ENCODE measurements around the gene DKC1.

Gene DKC1

DNA sequence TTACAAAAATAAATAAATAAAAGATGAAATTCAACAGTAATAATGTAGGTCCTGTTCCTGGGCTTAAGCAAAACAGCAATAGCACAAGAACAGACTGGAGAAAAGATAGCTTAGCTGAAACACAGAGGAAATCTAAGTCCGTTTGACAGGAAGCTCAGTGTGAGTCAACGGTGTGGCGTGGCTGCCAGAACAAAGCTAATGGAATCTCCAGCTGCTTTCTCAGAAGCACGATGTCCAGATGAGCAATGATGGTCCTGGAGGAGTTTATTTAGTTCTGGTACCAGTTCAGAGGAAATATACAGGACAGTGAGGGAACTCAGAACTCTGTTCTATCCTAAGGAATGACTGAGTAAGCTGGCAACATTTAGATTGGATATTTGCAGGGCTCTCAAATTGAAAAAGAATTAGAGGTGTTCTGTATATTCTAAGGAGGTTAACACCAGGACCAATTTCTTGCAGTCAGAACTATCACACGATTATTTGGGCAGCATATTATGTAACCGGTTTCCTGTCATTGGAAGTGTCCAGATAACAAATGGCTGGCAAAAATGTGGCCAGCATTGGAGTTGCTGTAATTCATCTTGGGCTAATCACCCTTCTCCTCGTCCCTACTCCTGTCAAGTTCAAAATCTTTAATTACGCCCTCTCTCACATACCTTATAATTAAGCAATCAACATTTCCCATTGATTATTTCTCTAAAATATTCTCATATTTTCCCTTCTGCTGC is 24.5 kb upstream of the DKC1 start:
- peak; percentile 43 for DNase-seq

DNA sequence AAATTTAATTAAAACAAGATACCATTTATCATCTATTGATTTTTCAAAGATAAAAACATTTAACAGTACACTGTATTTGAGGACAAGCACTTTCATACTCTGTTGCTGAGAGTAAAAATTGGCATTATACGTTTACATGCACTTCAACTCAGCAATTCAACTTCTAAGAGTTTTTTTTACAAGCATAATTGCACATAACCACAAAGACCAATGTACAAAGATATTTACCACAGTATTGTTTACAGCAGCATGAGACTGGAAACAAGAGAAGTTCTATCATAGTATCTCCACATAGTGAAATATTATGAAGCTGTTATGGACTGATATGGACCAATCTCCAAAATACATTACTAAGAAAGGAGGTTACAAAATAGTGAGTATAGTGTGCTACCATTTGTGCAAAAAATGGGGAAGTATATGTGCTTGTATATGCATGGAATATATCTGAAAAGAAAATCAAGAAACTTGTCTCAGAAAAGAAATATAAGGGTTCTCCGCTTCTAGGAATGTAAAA is 22.7 kb upstream of the DKC1 start:
- no peak for DNase-seq

DNA sequence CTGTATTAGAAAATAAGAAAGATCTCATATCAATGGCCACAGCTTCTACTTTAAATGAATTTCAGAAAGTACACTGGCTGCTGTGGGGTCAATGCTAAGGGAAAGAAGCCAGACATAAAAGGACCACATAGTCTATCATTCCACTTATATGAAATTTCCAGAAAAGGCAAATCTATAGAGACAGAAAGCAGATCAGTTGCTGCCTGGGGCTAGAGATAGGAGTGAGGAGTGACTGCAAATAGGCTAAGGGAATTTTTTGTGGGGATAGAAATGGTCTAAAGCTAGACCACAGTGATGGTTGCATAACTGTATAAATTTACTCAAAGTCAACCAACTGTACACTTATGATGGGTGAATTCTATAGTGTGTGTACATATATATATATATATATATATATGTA is 20.1 kb upstream of the DKC1 start:
- DNase-seq: no peak

DNA sequence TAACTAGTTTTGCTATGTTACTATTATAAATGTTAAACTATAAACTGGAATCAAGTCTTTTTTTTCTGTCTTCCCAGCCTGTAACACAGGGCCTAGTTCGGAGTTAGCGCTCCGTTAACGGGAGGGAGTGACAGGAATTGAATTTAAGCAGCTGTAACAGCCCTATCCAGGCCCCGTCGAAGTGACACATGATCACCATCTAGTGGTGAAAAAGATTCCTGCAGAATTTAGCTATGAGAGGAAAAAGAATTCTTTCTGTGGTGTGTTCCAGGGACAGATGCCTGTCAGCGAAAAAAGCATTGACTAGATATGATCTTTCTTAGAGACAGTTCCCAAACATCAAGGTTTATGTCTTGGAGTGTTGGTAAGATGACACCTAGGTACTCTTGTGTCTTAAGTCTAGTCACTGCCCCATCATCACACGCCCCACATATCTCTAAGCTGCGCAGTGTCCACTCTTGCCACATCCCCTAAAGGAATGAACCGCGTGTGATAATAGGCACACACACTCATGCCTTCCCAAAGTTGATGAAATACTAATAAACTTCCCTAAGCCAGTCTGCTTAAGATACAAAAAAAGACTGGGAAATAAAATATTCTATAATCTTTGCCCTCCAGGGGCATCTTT is 13.8 kb upstream of the DKC1 start:
- peak; percentile 56 for DNase-seq

DNA sequence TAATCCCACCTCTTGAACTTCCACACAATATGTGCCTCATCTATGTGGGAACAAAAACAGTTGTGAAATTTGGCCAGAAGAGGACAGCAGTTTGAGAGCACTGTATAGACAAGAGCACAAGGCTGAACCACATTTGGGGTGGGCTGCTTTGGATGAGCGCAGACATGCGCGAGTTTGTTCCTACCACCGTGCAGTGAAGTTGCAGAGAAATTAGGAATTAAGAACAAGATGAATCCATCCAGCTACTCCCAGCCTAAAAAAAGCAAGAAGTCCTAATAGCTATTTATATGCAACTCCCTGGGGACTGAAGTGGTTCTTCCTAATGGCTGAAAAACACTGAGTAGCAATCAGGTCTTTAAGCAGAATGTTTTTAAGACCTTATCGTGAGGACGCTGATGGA is 12.8 kb upstream of the DKC1 start:
- no peak for DNase-seq

DNA sequence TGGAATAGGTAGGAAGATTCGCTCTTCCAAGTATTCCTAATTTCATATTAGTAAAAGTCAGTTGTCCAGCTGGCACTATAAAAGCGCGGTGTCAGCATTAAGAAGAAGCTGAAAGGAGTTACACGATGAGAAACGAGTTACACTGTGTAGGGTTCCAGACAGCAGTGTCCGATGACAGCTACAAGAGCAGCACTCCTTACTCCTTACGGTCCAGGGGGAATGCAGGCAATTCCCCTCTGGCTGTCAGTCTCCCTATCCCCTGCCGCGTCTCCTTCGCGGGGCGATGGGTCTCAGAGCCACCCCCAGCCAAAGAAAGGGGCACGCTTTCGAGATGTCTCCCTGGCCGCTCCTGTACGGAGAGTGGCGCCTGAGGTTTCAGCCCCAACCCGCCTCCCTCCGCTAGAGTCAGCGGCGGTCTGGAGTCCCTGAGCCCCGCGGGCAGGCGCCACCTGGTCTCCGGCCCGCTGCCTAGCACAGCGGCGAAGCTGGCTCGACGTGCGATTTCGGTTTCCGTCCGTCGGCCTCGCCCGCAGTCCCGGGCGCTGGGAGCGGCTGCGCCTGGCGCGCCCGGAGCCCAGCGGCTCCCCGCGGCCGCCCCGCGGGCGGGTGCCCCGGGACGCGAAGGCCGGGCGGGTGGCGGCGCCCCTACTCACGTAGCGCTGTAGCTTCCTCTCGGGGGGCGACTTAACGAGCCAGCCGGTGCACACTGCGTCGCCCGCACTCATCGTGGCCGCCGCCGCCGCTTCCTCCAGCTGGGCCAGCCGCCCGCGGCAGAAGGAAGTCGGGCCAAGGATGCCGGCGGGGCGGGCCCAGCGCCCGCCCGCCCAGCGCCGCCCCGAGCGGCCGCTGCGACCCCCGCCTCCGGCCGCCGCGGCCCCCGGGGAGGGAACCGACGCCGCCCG is 12.1 kb upstream of the DKC1 start, which contains the start of gene GAB3:
TSS of gene GAB3 (minus strand) at position 777 of the 902 bp plus-strand sequence. CDS start at position 725, 52 bp downstream.
- DNase-seq: no peak

DNA sequence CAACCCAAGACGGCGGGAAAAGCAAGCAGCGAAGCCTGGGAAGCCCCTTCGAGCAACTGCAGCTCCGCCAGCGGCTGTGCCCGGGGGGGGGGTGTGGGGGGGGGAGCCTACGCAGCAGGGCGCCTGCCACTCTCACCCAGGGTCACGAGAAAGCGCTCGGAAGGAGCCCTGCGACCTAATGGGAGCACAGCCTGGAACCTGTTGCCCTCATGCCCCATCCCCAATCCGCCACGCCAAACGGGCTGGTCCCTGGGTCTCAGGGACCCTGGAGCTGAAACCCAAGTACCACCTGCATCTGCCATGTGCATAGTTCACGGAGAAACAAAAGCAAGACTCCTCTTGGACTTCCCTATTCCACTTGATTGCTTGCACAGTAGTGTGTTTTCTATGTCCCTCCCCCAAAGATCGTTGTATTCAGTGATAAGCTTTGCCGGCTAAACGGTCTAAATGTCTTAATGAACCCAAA is 11.4 kb upstream of the DKC1 start:
- DNase-seq: no peak

DNA sequence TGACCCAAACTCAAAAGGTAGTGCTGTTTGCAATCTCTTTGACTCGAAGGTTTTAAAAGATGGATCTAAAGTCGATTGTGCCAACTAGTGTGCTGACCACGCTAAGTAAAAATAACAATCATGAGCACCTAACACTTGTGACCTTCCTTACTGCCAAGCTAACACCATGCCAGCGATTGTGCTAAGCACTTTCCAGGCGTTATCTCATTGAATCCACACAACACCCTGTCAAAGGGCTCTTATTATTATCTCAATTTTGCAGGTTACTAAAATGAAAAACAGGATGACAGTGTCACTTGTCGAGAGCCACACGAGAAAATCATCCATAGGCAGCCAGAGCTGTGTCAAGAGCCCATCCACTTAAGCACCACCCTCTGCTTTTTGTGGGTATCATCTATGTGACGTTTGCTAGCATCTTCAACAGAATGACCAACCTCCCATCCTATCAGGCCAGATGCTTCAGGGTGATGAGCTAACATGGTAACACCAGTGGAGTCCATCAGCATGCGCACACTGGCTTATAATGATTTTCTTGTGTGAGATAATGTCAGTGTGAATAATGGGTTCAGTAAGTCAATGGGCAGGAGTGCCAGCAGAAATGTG is 10.9 kb upstream of the DKC1 start:
- no peak for DNase-seq

DNA sequence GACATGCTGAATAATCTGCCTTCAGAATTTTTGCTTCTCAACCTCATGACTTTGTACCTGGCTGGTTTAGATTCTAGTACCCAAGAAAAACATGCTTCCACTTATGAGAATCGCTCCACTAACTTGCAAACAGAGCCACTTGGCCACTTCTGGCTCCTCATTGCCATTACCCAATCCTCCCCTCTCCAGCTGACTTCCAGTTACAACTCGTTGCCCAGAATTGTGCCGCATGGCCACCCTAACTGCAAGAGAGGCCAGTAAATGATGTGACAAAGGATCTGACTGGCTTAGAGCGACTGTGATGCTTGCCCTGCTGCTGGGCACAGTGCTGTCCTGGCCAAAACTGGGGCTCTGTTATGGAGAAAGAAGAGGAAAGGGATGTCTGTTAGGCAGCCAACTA is 4.0 kb upstream of the DKC1 start:
- no peak for DNase-seq

DNA sequence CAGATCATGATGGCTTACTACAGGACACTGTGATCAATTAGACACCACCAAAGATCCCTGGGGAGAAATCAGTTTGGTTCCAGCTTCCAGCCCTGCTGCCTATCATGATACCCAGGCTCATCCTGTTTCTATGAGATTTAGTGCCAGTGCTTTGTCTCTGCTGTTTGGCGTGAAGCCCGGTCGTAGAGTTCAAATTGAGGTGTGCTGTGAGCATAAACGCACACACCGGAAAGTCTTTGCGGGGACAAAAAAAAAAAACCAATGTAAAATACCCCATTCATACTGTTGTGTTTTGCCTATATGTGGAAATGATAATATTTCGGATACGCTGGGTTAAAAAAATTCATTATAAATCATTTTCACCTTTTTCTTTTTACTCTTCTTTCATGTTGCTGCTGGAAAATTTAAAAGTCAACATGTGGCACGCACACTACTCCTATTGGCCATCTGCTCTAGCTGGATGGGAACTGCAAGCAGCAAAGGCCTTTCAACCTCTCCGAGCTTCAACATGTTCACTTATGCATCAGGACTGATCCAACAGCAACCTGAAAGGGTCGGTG is 607 bp upstream of the DKC1 start:
- DNase-seq: no peak

DNA sequence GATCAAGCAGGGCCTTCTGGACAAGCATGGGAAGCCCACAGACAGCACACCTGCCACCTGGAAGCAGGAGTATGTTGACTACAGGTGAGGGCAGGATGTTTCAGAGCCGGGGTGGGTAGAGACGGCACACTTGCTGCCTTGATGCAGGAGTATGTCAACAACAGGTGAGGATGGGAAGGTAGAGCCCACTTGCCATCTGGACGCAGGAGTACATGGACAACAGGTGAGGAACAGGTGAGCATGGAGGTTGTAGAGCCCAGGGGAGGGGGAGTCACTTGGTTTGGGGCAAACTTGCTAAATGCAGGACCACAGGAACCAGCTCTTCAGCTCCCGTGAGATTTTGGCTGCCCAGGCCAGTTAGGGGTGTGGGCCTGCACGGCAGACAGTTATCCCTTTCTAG is 12.0 kb downstream of the DKC1 start:
- no peak for DNase-seq

DNA sequence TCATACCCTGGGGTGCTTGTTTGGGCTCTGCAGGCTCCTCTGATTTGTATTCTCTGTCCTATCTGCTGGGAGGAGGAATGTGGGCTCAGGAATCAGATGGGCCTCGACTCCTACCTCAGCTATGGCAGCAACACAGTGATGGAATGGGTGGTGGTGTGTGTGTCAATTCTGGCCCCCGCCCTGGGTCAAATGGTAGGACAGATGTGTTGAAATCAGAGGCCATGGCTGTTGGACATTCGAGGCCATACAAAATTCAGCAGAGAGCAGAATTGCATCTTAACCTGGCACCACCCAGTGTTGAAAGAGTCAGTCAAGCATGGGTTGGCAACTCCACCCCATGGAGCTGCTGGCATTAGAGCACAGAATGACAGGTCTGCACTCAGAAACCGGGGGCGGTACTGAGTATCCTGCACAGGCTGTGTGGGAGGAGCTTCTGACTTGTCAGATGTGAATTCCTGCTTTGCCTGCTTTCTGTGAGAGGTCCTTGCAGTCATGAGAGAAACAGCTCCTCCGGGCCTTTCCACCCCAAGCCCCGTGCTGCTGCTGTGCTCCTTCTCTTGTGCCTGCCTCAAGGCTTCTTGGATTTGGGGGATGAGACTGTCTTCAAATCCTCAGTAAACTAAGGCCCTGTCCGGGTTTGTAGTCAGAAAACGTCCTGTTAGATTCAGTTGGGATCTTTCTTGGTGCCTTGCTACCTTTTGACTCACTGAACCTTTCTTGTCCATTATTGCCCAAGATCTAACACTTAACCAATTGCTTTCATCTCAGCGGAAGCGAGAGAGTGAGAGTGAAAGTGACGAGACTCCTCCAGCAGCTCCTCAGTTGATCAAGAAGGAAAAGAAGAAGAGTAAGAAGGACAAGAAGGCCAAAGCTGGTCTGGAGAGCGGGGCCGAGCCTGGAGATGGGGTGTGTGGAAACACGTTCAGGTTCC is 13.0 kb downstream of the DKC1 start:
- DNase-seq: no peak

DNA sequence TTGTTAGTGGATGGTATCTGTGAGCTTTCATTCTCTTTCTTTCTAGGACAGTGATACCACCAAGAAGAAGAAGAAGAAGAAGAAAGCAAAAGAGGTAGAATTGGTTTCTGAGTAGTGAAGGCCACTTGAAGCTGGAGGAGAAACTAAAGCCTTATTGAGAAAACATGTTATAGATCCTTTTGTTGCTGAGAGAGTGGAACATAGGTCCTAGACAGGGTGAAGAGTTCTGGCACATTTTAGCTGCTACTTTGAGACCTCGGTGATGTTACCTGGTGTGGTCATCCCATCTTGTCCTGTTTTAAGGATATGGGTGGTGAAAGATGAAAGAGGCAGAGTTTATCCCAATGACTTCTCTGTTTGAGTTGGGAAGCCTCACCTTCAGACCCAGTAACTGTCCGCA is 14.1 kb downstream of the DKC1 start:
- DNase-seq: no peak

DNA sequence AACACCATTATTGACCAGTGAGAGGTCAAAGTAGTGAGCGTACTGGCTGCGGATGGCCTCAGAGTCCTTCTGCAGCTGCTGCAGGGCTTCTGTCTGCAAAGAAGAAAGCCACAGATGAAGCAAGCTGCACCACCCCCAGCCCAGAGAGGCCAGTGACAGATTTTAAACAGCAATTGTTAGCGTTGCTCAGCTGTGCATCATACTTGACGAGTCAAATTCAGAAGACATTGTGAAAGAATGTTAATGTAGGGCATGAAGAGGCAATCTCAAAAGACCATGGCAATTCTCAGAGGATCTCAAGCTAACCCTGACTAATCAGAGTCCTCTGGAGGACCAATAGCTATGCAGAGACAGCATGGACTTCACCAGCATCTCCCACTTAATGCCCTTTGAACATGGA is 16.6 kb downstream of the DKC1 start:
- no peak for DNase-seq

DNA sequence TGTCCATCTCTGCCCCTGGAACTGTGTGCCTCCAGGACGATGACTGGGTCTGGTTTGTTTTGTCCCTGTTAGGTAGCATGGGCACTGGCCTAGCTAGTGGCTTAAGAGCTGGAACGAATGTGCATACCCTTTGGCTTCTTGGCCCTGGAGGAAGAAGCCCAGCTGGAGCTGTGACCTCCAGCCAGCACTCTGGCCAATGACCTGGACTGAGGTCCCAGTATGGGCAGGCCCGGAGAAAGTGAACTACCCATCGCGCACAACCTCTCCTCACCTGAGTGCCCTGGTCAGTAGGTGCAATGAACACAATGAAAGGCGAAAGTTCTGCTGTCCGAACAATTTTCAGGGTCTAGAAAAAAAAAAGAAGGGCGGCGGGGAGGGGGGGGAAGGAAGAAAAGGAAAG is 18.3 kb downstream of the DKC1 start:
- no peak for DNase-seq

DNA sequence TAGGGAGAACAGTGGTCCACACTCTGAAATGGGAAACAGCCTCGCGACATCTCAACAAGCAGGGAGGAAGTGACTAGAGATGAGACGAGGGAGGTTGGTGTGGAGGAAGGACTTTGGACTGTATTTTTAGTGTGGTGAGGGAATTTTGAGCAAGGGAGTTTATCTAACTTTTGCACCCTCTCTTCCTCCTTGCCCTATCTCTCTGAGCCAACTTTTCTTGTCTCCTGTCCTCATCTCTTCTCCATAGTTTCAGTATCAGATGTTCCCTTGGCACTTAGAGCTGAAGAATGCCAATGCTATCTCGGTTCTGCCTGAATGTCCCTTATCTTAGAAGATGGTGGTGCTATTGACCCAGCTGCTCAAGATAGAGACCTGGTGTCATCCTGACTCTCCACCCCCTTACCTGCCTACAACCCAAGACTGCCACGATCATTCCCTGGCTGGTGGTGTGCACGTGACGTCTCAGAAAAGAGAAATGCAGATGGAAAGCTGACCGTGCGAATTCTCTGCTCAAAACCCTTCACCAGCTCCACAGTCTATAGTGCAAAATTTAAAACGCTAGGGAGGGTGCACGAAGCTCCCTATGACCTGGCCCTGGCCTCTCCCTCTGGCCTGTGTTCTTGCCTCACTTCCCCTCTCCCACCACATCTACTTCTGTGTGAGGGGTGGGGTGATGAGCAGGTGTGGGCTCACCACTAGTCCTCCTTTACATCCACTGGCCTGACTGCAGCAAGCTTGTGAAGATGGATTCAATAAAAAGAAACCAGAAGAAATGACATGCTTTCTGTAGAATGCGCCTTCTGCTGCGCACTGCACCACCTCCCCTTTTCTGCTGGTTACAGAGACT is 21.7 kb downstream of the DKC1 start:
- no peak for DNase-seq

DNA sequence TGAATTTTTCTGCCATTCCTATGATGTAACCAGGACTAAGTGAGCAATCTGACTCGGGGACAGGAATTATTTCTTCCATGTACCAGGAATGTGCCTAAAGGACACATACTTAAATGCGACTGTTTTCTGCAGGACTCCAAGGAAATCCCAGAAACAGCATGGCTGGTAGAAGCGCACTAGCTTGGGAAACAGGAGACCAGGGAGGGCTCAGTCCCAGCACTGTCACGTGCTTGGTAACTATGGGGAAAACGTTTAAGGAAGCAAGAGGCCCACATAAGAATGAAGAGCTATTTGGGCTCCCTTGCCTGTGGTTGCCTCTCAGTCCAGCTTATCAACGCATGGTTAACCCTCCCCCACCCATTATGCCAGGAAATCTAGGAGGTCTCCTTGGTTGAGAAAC is 23.1 kb downstream of the DKC1 start:
- no peak for DNase-seq

DNA sequence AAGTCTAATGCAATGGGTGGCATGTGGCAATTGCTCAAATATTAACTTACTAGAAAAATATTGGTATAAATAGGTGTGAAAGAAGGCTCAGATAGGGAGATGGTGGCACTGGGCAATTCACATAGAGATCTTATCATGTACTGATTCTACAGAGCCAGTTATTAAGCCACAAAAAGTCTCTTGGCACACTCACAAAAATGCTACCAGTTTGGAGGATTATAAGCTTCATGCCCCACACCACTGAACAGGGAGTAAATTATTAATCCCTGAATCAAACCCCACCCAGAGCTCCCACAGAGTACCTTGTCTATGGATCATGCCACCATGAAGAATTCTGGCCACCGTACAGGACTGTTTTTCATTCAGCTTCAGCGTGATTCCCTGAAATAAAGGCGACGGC is 28.8 kb downstream of the DKC1 start:
- DNase-seq: no peak

DNA sequence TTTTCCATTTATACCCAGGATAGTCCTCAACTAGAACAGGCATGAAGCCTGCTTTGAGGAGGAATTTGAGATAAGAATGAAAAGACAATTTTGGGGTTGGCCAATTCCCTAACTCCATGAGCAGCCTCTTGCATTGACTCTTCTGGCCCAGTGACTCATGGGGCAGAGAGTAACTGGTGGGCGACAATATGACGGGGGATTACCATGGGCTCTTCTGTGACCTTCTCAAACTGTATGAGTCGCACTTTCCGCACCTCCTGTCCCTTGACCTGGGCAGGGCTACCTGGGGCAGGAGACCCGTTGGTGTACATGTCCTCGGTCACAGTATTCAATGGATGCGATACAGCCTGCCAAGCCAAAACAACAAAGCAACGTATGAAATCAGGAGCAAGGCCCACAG is 29.3 kb downstream of the DKC1 start:
- no peak for DNase-seq

DNA sequence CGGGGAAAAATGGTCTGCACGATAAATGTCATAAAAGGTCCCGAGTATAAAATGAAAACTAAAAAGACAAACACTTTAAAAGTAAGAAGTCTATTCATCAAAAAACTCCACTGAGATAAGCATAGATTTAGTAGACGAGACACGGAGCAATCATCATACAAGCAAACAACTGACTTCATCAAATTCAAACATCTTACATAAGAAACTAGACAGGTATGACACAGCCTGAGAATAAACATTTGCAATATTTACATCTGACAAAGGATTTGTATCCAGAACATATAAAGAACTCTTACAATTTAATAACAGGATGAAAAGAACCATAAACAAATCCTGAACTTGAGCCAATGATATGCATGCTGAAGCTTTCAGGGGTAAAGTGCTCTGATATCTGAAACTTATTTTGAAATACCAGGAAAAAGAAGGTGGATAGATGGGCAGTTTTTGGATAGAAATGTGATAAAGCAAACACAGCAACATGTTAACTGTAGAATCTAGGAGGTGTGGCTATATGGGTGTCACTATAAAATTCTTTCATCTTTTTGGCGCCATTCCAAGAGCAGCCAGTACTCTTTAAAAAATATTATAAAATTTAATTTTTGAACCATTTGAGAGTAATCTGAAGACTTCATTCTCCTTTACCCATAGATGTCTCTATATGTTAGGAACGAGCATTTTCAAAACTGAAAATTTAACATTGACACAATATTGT is 30.6 kb downstream of the DKC1 start:
- no peak for DNase-seq

Data from CD4-positive, alpha-beta T cell treated with Interleukin-15 for 1 hour (primary cell).